ENCODE measurements around the gene PARP6.

DNA sequence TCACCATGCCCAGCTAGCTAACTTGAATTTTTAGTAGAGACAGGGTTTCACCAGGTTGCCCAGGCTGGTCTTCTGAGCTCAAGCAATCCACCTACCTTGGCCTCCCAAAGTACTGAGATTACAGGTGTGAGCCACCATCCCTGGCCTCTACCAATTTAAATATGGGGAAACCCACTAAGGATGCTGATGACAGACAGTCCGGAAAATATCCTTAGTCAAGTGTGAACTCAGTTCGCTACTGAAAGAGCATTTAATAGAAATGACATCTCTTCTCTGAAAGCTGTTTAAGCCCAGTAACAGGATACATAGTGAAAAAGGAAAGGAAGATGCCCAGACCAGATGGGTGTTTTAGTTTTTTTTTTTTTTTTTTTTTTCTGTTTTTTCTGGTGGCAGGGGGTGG lies 67.1 kb downstream of the PARP6 start:
- TF ChIP-seq, protein P1, sequence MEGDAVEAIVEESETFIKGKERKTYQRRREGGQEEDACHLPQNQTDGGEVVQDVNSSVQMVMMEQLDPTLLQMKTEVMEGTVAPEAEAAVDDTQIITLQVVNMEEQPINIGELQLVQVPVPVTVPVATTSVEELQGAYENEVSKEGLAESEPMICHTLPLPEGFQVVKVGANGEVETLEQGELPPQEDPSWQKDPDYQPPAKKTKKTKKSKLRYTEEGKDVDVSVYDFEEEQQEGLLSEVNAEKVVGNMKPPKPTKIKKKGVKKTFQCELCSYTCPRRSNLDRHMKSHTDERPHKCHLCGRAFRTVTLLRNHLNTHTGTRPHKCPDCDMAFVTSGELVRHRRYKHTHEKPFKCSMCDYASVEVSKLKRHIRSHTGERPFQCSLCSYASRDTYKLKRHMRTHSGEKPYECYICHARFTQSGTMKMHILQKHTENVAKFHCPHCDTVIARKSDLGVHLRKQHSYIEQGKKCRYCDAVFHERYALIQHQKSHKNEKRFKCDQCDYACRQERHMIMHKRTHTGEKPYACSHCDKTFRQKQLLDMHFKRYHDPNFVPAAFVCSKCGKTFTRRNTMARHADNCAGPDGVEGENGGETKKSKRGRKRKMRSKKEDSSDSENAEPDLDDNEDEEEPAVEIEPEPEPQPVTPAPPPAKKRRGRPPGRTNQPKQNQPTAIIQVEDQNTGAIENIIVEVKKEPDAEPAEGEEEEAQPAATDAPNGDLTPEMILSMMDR (IDR thresholded peaks at IDR 0.05): no peak
- no peak for TF ChIP-seq POLR2A (IDR thresholded peaks at IDR 0.05)

Measured in right lobe of liver (tissue), 4 donors.